ENCODE measurements around the gene GPALPP1. TPM values are rescaled to one million over a fixed set of nuclear protein-coding genes. Genes with fewer than 3 reads are reported as not detected.

GPALPP1 gene
- total RNA-seq, 3 donors from 2014 or later, result 19.2 to 23.5 (median 20.2) TPM

- ATAC-seq, result no peak
- H3K4me3 ChIP-seq, result no peak overlapping the region
- H3K36me3 ChIP-seq (ENCODE audit: low read depth), result no peaks in the 10 kb centered on the region
- H3K9me3 ChIP-seq, result no peaks in the 10 kb centered on the region
- no peak for DNase-seq
- intact Hi-C loops (cut with DNase I, micrococcal nuclease), result no loop called here
- TF ChIP-seq CTCF (IDR thresholded peaks at IDR 0.05), result no peak
- H3K4me1 ChIP-seq (ENCODE audit: low read depth), result no peaks in the 10 kb centered on the region
These were observed 45.0 kb downstream of the GPALPP1 start for GRCh38 chr13:45034342-45034741.

- intact Hi-C loops (cut with DNase I, micrococcal nuclease), result no loop called here
- DNase-seq (no peak), ATAC-seq (no peak)
- H3K4me1 ChIP-seq (ENCODE audit: low read depth), result no peaks in the 10 kb centered on the region
- H3K36me3 ChIP-seq (ENCODE audit: low read depth), result no peaks in the 10 kb centered on the region
- no peaks in the 10 kb centered on the region for H3K9me3 ChIP-seq
- no peak overlapping the region for H3K4me3 ChIP-seq
- TF ChIP-seq CTCF (IDR thresholded peaks at IDR 0.05), result no peak
These were observed 46.9 kb downstream of the GPALPP1 start for GRCh38 chr13:45036206-45036605.

- TF ChIP-seq CTCF (IDR thresholded peaks at IDR 0.05), result no peak
- Histone ChIP-seq H3K9me3 (no peaks in the 10 kb centered on the region), H3K36me3 (ENCODE audit: low read depth) (no peaks in the 10 kb centered on the region), H3K4me1 (ENCODE audit: low read depth) (no peaks in the 10 kb centered on the region), H3K4me3 (no peak overlapping the region)
- no peak for ATAC-seq
- intact Hi-C loops (cut with DNase I, micrococcal nuclease), result loop anchor here in 1 of 2 donors (10.0 kb wide), 1 partner anchor 265 kb away; no protein-coding TSS in a partner anchor
- no peak for DNase-seq
These were observed 50.8 kb downstream of the GPALPP1 start for GRCh38 chr13:45040173-45040572.

GRCh38 chr13:45040622-45041021 lies 51.3 kb downstream of the GPALPP1 start:
- no peak for DNase-seq
- TF ChIP-seq CTCF (IDR thresholded peaks at IDR 0.05), result no peak
- H3K36me3 ChIP-seq (ENCODE audit: low read depth), result no peaks in the 10 kb centered on the region
- intact Hi-C loops (cut with DNase I, micrococcal nuclease), result loop anchor here in 1 of 2 donors (10.0 kb wide), 1 partner anchor 264 kb away; no protein-coding TSS in a partner anchor
- H3K9me3 ChIP-seq, result no peaks in the 10 kb centered on the region
- no peaks in the 10 kb centered on the region for H3K4me1 ChIP-seq (ENCODE audit: low read depth)
- no peak for ATAC-seq
- H3K4me3 ChIP-seq, result no peak overlapping the region

GRCh38 chr13:45042539-45042938 lies 53.2 kb downstream of the GPALPP1 start:
- DNase-seq, result no peak
- ATAC-seq, result no peak
- Histone ChIP-seq H3K9me3 (no peaks in the 10 kb centered on the region), H3K36me3 (ENCODE audit: low read depth) (no peaks in the 10 kb centered on the region), H3K4me1 (ENCODE audit: low read depth) (no peaks in the 10 kb centered on the region), H3K4me3 (no peak overlapping the region)
- intact Hi-C loops (cut with DNase I, micrococcal nuclease), result loop anchor here in 1 of 2 donors (10.0 kb wide), 1 partner anchor 262 kb away; no protein-coding TSS in a partner anchor
- no peak for TF ChIP-seq CTCF (IDR thresholded peaks at IDR 0.05)

- ATAC-seq (no peak), DNase-seq (no peak)
- H3K4me1 ChIP-seq (ENCODE audit: low read depth), result no peaks in the 10 kb centered on the region
- H3K9me3 ChIP-seq, result no peaks in the 10 kb centered on the region
- no peaks in the 10 kb centered on the region for H3K36me3 ChIP-seq (ENCODE audit: low read depth)
- TF ChIP-seq CTCF (IDR thresholded peaks at IDR 0.05), result no peak
- H3K4me3 ChIP-seq, result no peak overlapping the region
- intact Hi-C loops (cut with DNase I, micrococcal nuclease), result loop anchor here (2.0 to 10.0 kb wide), 3 partner anchors 234 to 258 kb away; no protein-coding TSS in a partner anchor
These were observed 57.1 kb downstream of the GPALPP1 start for GRCh38 chr13:45046445-45046844.
